ENCODE data around the gene CDC25A.

GRCh38 chr3:48196611-48197010 lies 8.4 kb upstream of the CDC25A start:
- no peak for TF ChIP-seq CTCF (conservative IDR thresholded peaks at IDR 0.05 in 1 of 2, IDR thresholded peaks at IDR 0.05 in 1 of 2; ENCODE audit: extremely low read depth in 1 of 2, insufficient read depth in 1 of 2, low read depth in 1 of 2, low read length in 2 of 2)
- TF ChIP-seq EZH2 (IDR thresholded peaks at IDR 0.05; ENCODE audit: borderline replicate concordance, low read length), result no peak
